Hippocampal formation (tissue), 2 donors: ENCODE measurements around the gene NR4A1.

Source experiments
- DNase-seq, 2 donors: peaks; one replicate each; lab custom pipeline; 2025; lab: John Stamatoyannopoulos, UW

NR4A1 gene

GRCh38 chr12:52050758-52051541 lies at the start of gene NR4A1:
Gene NR4A1, plus strand, starts transcription at chr12:52051442. Its CDS starts 2,887 bp downstream, at chr12:52054329.
- DNase-seq: peak; percentile 72 to 83

- DNase-seq: no peak
Measured at GRCh38 chr12:52003016-52003550, 48.2 kb upstream of the NR4A1 start.

- no peak for DNase-seq
Measured at GRCh38 chr12:52003591-52003990, 47.7 kb upstream of the NR4A1 start.

GRCh38 chr12:52004042-52004648 lies 47.1 kb upstream of the NR4A1 start:
- peak; percentile 61 to 69 for DNase-seq

- peak in 1 of 2 donors; percentile 27 for DNase-seq
Measured at GRCh38 chr12:52005218-52005902, 45.9 kb upstream of the NR4A1 start.

GRCh38 chr12:52005903-52006703 lies 45.1 kb upstream of the NR4A1 start:
- no peak for DNase-seq

GRCh38 chr12:52006726-52007157 lies 44.5 kb upstream of the NR4A1 start, which contains the start of gene TAMALIN:
Gene TAMALIN, plus strand, starts transcription at chr12:52006946. Its CDS starts 74 bp downstream, at chr12:52007020.
- no peak for DNase-seq

- no peak for DNase-seq
Measured at GRCh38 chr12:52007158-52007921, 43.9 kb upstream of the NR4A1 start.

GRCh38 chr12:52007982-52008510 lies 43.2 kb upstream of the NR4A1 start:
- no peak for DNase-seq

GRCh38 chr12:52009081-52009751 lies 42.0 kb upstream of the NR4A1 start:
- DNase-seq: no peak

- peak; percentile 67 to 69 for DNase-seq
Measured at GRCh38 chr12:52010152-52010622, 41.1 kb upstream of the NR4A1 start.

GRCh38 chr12:52010692-52011601 lies 40.3 kb upstream of the NR4A1 start:
- no peak for DNase-seq

- no peak for DNase-seq
Measured at GRCh38 chr12:52011602-52012214, 39.5 kb upstream of the NR4A1 start.

GRCh38 chr12:52013626-52014310 lies 37.5 kb upstream of the NR4A1 start:
- no peak for DNase-seq

GRCh38 chr12:52014567-52015530 lies 36.4 kb upstream of the NR4A1 start:
- DNase-seq: no peak

GRCh38 chr12:52015532-52016041 lies 35.7 kb upstream of the NR4A1 start:
- DNase-seq: no peak
